ENCODE data around the gene CDKN2A.
A peak's percentile ranks its signal among the peaks of the same experiment; 100 is the strongest.

Gene CDKN2A

GRCh38 chr9:22009506-22009867, 15.3 kb upstream of the CDKN2A start:
- no peak for TF ChIP-seq CTCF (IDR thresholded peaks at IDR 0.05; ENCODE audit: low read depth, low read length)
- Histone ChIP-seq H3K27ac (peak overlapping the region; percentile 49), H3K27me3 (ENCODE audit: insufficient read depth, low read depth, severe bottlenecking) (no peaks in the 10 kb centered on the region), H3K4me3 (ENCODE audit: low read depth, low read length) (peak overlapping the region; percentile 70), H3K36me3 (no peaks in the 10 kb centered on the region), H3K9me3 (ENCODE audit: severe bottlenecking) (no peaks in the 10 kb centered on the region)
- DNase-seq = no peak

GRCh38 chr9:22008717-22009505, 14.7 kb upstream of the CDKN2A start, which contains the start of gene CDKN2B:
CDKN2B (minus strand) TSS chr9:22009305; CDS start chr9:22008953, 352 bp downstream.
- H3K27me3 ChIP-seq (ENCODE audit: insufficient read depth, low read depth, severe bottlenecking) = no peaks in the 10 kb centered on the region
- peak within 1 kb of the TSS; percentile 61 for H3K27ac ChIP-seq
- peak; percentile 89 for TF ChIP-seq CTCF (IDR thresholded peaks at IDR 0.05; ENCODE audit: low read depth, low read length)
- no peaks in the 10 kb centered on the region for H3K9me3 ChIP-seq (ENCODE audit: severe bottlenecking)
- H3K4me3 ChIP-seq (ENCODE audit: low read depth, low read length) = peak within 1 kb of the TSS; percentile 70
- no peaks in the 10 kb centered on the region for H3K36me3 ChIP-seq
- peak; percentile 96 for DNase-seq

GRCh38 chr9:22008384-22008716, 14.2 kb upstream of the CDKN2A start:
- H3K36me3 ChIP-seq = no peaks in the 10 kb centered on the region
- TF ChIP-seq CTCF (IDR thresholded peaks at IDR 0.05; ENCODE audit: low read depth, low read length) = no peak
- DNase-seq = no peak
- peak overlapping the region; percentile 61; the same call in 1 of the 2 replicates for H3K27ac ChIP-seq
- H3K4me3 ChIP-seq (ENCODE audit: low read depth, low read length) = peak overlapping the region; percentile 70
- H3K9me3 ChIP-seq (ENCODE audit: severe bottlenecking) = no peaks in the 10 kb centered on the region
- no peaks in the 10 kb centered on the region for H3K27me3 ChIP-seq (ENCODE audit: insufficient read depth, low read depth, severe bottlenecking)

- H3K27ac ChIP-seq = no peak overlapping the region
- no peaks in the 10 kb centered on the region for H3K9me3 ChIP-seq (ENCODE audit: severe bottlenecking)
- no peak for TF ChIP-seq CTCF (IDR thresholded peaks at IDR 0.05; ENCODE audit: low read depth, low read length)
- H3K36me3 ChIP-seq = no peaks in the 10 kb centered on the region
- DNase-seq = no peak
- no peak overlapping the region for H3K4me3 ChIP-seq (ENCODE audit: low read depth, low read length)
- no peaks in the 10 kb centered on the region for H3K27me3 ChIP-seq (ENCODE audit: insufficient read depth, low read depth, severe bottlenecking)
These were observed 11.8 kb upstream of the CDKN2A start for GRCh38 chr9:22005702-22006606.

- no peak for DNase-seq
- H3K27ac ChIP-seq = no peak overlapping the region
- H3K9me3 ChIP-seq (ENCODE audit: severe bottlenecking) = no peaks in the 10 kb centered on the region
- H3K27me3 ChIP-seq (ENCODE audit: insufficient read depth, low read depth, severe bottlenecking) = no peaks in the 10 kb centered on the region
- no peaks in the 10 kb centered on the region for H3K36me3 ChIP-seq
- no peak overlapping the region for H3K4me3 ChIP-seq (ENCODE audit: low read depth, low read length)
- no peak for TF ChIP-seq CTCF (IDR thresholded peaks at IDR 0.05; ENCODE audit: low read depth, low read length)
These were observed 11.0 kb upstream of the CDKN2A start for GRCh38 chr9:22005021-22005701.

Measured in WERI-Rb-1 (cell line).